HG03378 (cell line): ENCODE data around the gene BORCS5.

Experiments used
- ATAC-seq: cut with Tn5 transposase; IDR thresholded peaks from one replicate; pipeline ENCODE4 v1.9.1; 2021; ENCODE audit warnings: mild to moderate bottlenecking, moderate library complexity; ENCODE audit not compliant: unreplicated experiment

BORCS5 gene

DNA sequence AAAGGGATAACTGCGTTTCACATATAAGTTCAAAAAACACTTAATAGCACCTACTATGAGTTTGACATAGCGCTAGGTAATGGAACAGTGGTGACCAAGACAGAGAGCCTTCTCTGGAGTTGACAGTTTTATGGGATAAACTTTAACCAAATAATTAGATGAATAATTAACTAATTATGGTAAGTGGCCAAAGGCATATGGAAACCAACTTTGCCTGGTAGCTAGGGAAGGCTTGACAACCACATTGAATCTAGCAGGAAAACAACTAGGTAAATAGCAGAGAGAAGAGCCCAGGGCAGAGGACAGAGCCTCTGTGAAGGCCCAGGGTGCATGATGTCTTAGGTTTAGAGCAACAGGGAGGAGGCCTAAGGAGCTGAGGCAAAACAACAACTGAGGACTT lies 153.7 kb downstream of the BORCS5 start:
- no peak for ATAC-seq

DNA sequence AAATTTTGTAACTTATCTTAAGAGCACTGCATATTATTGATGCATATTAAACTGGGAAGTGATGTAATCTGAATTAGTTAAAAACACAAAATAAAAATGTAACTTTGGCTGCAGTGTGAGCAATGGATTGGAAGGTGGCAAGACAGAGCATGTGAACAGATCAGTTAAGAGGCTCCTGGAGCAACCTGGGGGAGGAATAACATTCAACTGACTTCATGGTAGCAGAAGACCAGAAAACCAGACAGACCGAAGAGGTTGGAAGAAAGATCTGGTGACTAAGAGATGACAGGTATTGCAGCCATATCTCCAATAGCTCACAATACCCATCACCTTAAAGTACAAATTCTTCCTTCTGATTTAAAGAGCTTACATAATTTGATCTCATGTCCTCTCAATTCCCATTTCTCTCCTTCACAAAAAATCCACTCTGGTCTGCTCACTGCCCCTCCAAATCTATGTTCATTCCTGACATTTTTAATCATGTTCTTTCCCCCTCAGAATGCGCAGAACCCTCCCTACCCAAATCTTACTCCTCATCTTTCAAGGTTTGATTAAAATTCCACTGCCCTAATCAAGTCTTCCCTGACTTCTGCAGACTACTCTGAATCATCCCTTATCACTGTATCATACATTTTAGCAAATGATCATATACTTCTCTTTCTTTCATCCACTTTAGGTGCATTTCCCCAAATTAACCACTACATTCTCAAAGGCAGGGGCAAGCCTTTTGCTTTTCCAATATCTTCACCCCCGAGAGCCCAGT lies 154.3 kb downstream of the BORCS5 start:
- no peak for ATAC-seq

DNA sequence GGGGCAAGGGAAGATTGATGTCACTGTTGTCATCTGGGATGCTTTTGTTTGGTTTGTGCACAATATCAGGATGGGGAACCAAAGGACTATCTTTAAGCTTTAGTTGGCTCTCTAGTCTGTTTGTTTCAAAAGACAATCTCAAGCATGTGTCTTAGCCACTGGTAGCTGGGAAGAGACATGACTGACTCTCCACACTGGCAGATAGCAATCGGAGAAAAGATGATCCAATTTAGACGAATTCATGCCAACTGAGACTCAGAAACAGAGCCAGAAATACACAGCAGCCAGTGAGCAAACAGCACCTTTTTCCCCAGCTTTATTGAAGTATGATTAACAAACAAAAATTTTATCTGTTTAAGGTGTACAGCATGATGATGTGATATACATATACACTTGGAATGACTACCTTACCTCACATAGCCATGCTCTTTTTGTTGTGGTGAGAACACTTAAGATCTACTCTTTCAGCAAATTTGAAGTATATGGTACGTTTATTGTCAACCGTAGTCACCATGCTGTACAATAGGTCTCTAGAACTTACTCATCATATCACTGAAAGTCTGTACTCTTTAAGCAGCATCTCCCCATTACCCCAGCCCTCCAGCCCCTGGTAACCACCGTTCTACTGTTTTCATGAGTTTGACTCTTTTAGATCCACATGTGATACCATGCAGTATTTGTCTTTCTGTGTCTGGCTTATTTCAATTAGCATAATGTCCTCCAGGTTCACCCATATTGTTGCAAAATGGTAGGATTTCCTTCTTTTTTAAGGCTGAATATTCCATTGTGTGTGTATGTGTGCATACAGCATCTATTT lies 155.2 kb downstream of the BORCS5 start:
- ATAC-seq: no peak

- no peak for ATAC-seq
Observed at GRCh38 chr12:12513416-12514006, 156.6 kb downstream of the BORCS5 start.

GRCh38 chr12:12518464-12518845 lies 161.6 kb downstream of the BORCS5 start:
- ATAC-seq: no peak

DNA sequence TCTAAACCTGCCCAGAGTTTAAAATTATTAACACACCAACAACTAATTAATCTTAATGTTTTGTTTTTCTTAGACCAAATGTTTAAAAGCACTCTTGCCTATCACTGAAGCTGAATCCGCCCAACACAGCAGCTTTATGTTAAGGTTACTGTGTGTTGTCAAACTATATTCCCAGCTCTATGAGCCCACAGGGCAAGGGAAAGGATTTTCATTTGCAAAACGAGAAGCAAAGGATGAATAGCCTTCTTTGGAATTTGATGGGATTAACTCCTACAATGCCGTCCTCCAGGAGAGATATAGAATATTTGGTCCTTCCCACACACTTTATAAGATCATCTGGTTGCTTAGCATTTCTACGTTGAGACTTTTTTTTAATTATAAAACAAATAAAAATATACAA lies 162.0 kb downstream of the BORCS5 start:
- ATAC-seq: no peak
